GM12878 (cell line): ENCODE data around the gene EEF2K. TPM values are rescaled to one million over a fixed set of nuclear protein-coding genes. Genes with fewer than 3 reads are reported as not detected.

Experiments used
- ATAC-seq: fragments of 200-7000 bp; cut with Tn5 transposase; 3 replicates; pipeline ENCODE4 v1.9.1; 2020; ENCODE audit warnings: mild to moderate bottlenecking, moderate library complexity
- BruUV-seq: library from RNA; stranded (reverse); fragments of 400-500 nt; replicated peaks from 2 replicates; lab custom pipeline; 2021; lab: Mats Ljungman, UMichigan
- CTCF ChIA-PET: fragments of 300-600 bp; sonication (Branson Sonifier 250); formaldehyde crosslinking; extraction: SDS; loops from one replicate; lab custom pipeline; 2021; ENCODE audit warnings: inconsistent platforms; lab: Yijun Ruan, JAX
- POLR2A ChIA-PET: fragments of 350-600 bp; formaldehyde crosslinking; extraction: SDS; loops from one replicate; lab custom pipeline; 2021; ENCODE audit warnings: inconsistent platforms; lab: Charles Lee
- RAD21 ChIA-PET: fragments of 300-600 bp; sonication (Branson Sonifier 250); formaldehyde crosslinking; loops from one replicate; lab custom pipeline; 2023; ENCODE audit warnings: antibody characterized with exemption; ENCODE audit not compliant: unreplicated experiment; lab: Charles Lee
- SMC1A ChIA-PET: fragments of 300-600 bp; sonication (Branson Sonifier 250); formaldehyde crosslinking; loops from one replicate; lab custom pipeline; 2023; ENCODE audit not compliant: unreplicated experiment, uncharacterized antibody; lab: Charles Lee
- DNase-seq: peaks from one replicate; pipeline ENCODE4 v3.0.0-alpha.2; 2011; ENCODE audit warnings: low read depth, low spot score
- FAIRE-seq: peaks from 3 replicates; lab custom pipeline; 2011; peaks lifted over from hg19 to GRCh38; lab: Jason Lieb, UNC
- H2AFZ ChIP-seq: 2 replicates; pipeline ENCODE4 v1.6.0; 2011; ENCODE audit warnings: low read depth, low read length, control low read depth; ENCODE audit not compliant: control insufficient read depth
- H3K27ac ChIP-seq: 2 replicates; pipeline ENCODE4 v1.5.1; 2011; ENCODE audit warnings: control low read depth; ENCODE audit not compliant: control insufficient read depth, insufficient read depth
- H3K27me3 ChIP-seq, 2 experiments: replicated peaks in 1 of 2; 2 replicates each; pipeline versions ENCODE4 v1.6.0 to v1.6.1; 2011; ENCODE audit warnings: low read length in 1 of 2; ENCODE audit not compliant: control insufficient read depth in 2 of 2, insufficient read depth in 2 of 2
- H3K36me3 ChIP-seq, 2 experiments: 2 replicates each; pipeline ENCODE4 v1.5.1; 2011; ENCODE audit warnings: low read length in 1 of 2; ENCODE audit not compliant: control insufficient read depth in 2 of 2, insufficient read depth in 2 of 2
- H3K4me1 ChIP-seq: 2 replicates; pipeline ENCODE4 v1.6.1; 2011; ENCODE audit warnings: mild to moderate bottlenecking, low read length, moderate library complexity, mixed read lengths; ENCODE audit not compliant: control insufficient read depth, insufficient read depth
- H3K4me2 ChIP-seq: 2 replicates; pipeline ENCODE4 v1.6.0; 2011; ENCODE audit warnings: control low read depth; ENCODE audit not compliant: control insufficient read depth, insufficient read depth
- H3K4me3 ChIP-seq: fragments of 200-600 bp; sonication (generic); 2 replicates; pipeline ENCODE4 v1.5.1; 2016
- H3K79me2 ChIP-seq: 2 replicates; pipeline ENCODE4 v1.6.0; 2011; ENCODE audit warnings: low read length; ENCODE audit not compliant: control insufficient read depth, insufficient read depth
- H3K9ac ChIP-seq: 2 replicates; pipeline ENCODE4 v1.8.0; 2011; ENCODE audit warnings: low read length, control low read depth, mixed read lengths; ENCODE audit not compliant: control insufficient read depth, insufficient read depth
- H3K9me3 ChIP-seq: replicated peaks from 3 replicates; pipeline ENCODE4 v1.5.1; 2011; ENCODE audit warnings: mild to moderate bottlenecking, low read length; ENCODE audit not compliant: control insufficient read depth, insufficient read depth
- H4K20me1 ChIP-seq: 2 replicates; pipeline ENCODE4 v1.6.0; 2011; ENCODE audit not compliant: control insufficient read depth, insufficient read depth
- ATF7 ChIP-seq: fragments of 450-650 bp; IDR thresholded peaks from 2 replicates; pipeline ENCODE4 v1.6.1; 2016; ENCODE audit warnings: low read depth, mild to moderate bottlenecking
- HDAC6 ChIP-seq: fragments of 200-600 bp; sonication (generic); IDR thresholded peaks from one replicate; pipeline ENCODE4 v1.8.0; 2017; ENCODE audit warnings: antibody characterized with exemption; ENCODE audit not compliant: unreplicated experiment
- HDGF ChIP-seq: fragments of 450-650 bp; IDR thresholded peaks from 2 replicates; pipeline ENCODE4 v1.6.1; 2016; ENCODE audit warnings: antibody characterized with exemption
- MEF2B ChIP-seq: fragments of 450-650 bp; IDR thresholded peaks from 2 replicates; pipeline ENCODE4 v1.6.1; 2018; ENCODE audit warnings: mild to moderate bottlenecking, moderate library complexity; ENCODE audit not compliant: partially characterized antibody, poor library complexity, severe bottlenecking
- MTA2 ChIP-seq: fragments of 450-650 bp; IDR thresholded peaks from 2 replicates; pipeline ENCODE4 v1.6.1; 2016; ENCODE audit warnings: low read depth, mild to moderate bottlenecking, moderate library complexity
- SMARCA5 ChIP-seq: fragments of 450-650 bp; IDR thresholded peaks from 2 replicates; pipeline ENCODE4 v1.6.1; 2017; ENCODE audit warnings: mild to moderate bottlenecking
- SPI1 ChIP-seq: IDR thresholded peaks from 2 replicates; pipeline ENCODE4 v1.6.1; 2011; ENCODE audit warnings: low read depth, mild to moderate bottlenecking, low read length, moderate library complexity, borderline replicate concordance; ENCODE audit not compliant: insufficient read depth
- SREBF2 ChIP-seq: IDR thresholded peaks from 2 replicates; pipeline ENCODE4 v1.6.1; 2012; ENCODE audit warnings: mild to moderate bottlenecking, low read length
- ZNF622 ChIP-seq: fragments of 450-650 bp; IDR thresholded peaks from 2 replicates; pipeline ENCODE4 v1.6.1; 2017; ENCODE audit warnings: mild to moderate bottlenecking, inconsistent platforms
- WGBS: methylation state at CpG from one replicate; pipeline ENCODE4 v1.1.6; 2016; ENCODE audit warnings: low lambda C conversion rate; ENCODE audit not compliant: insufficient replicate concordance, insufficient coverage; ENCODE audit errors: missing lambda C conversion rate; 5-methylcytosine and 5-hydroxymethylcytosine counted together
- in situ Hi-C: fragments of 300-500 bp; cut with MboI; formaldehyde crosslinking; loops from 9 replicates; pipeline ENCODE4 v1.14.3; 2018; ENCODE audit warnings: mixed read lengths
- intact Hi-C: fragments of 100-400 bp; cut with micrococcal nuclease; formaldehyde crosslinking; loops from one replicate; pipeline ENCODE4 v1.14.2; 2022; ENCODE audit not compliant: unreplicated experiment
- polyA plus RNA-seq, 11 experiments: library from polyadenylated mRNA; depleted of rRNA in 4 of 11; unstranded in 6 of 11; stranded (reverse) in 5 of 11; fragments of >200 nt; fragmentation: Nextera tagmentation in 4 of 11; fragmentation: Illumina TruSeq in 1 of 11; extraction: Ambion mirVana in 4 of 11; extraction: Trizol in 1 of 11; gene quantifications; 1 replicate in 1 of 11; 2 replicates in 10 of 11; pipeline versions ENCODE4 v1.2.1 to v1.2.3, GENCODE V29; 2011 to 2016; ENCODE audit warnings: inconsistent platforms in 2 of 11, missing spikeins in 2 of 11, low read depth in 1 of 11
- total RNA-seq, 4 experiments: library from RNA; depleted of rRNA in 3 of 4; stranded (reverse); fragments of >200 nt in 3 of 4; fragmentation: Illumina TruSeq in 1 of 4; extraction: Trizol in 1 of 4; gene quantifications; 2 replicates each; pipeline versions ENCODE4 v1.2.1 to v1.2.3, GENCODE V29; 2013 to 2021

Gene EEF2K
- total and polyA plus RNA-seq, 10 of the 15 experiments (the other 5 are each of a cell fraction or from before 2014, with no cell fraction given) = 2.0 to 29.6 (median 12.2) TPM

- ChIA-PET CTCF (no interaction called here), RAD21 (no interaction called here), POLR2A (no interaction called here), SMC1A (no interaction called here)
- no peak for FAIRE-seq
- H3K4me3 ChIP-seq = no peak overlapping the region
- in situ Hi-C loops = no loop called here
- H3K36me3 ChIP-seq = no peaks in the 10 kb centered on the region
- H3K4me2 ChIP-seq = no peak overlapping the region
- BruUV-seq = no TSS peak
- no peak overlapping the region for H2AFZ ChIP-seq
- no peak overlapping the region for H3K9ac ChIP-seq
- no peak for ATAC-seq
- no peaks in the 10 kb centered on the region for H3K27me3 ChIP-seq
- 86% methylated on average over 10 of the region's 11 CpGs for WGBS
- peaks cover 4% of the 10 kb centered on the region; the same call in 1 of the 2 replicates for H3K4me1 ChIP-seq
- no peaks in the 10 kb centered on the region for H3K9me3 ChIP-seq
- peaks cover 10% of the 10 kb centered on the region for H3K79me2 ChIP-seq
- DNase-seq = no peak
- H3K27ac ChIP-seq = no peak overlapping the region
- intact Hi-C loops = no loop called here
- TF ChIP-seq SREBF2 = no peak
- TF ChIP-seq ZNF622 = no peak
- TF ChIP-seq ATF7 = no peak
- TF ChIP-seq HDGF = no peak
- no peak for TF ChIP-seq MTA2
- no peak for TF ChIP-seq HDAC6
- TF ChIP-seq MEF2B = no peak
- TF ChIP-seq SPI1 = no peak
- no peak for TF ChIP-seq SMARCA5
- no peaks in the 10 kb centered on the region for H4K20me1 ChIP-seq
Measured at GRCh38 chr16:22293137-22294106, 87.3 kb downstream of the EEF2K start.
